ENCODE measurements around the gene COL1A2. TPM values are rescaled to one million over a fixed set of nuclear protein-coding genes. Genes with fewer than 3 reads are reported as not detected.

Gene COL1A2
- total RNA-seq, 1 donor from 2014 or later = 6.8 TPM

DNA sequence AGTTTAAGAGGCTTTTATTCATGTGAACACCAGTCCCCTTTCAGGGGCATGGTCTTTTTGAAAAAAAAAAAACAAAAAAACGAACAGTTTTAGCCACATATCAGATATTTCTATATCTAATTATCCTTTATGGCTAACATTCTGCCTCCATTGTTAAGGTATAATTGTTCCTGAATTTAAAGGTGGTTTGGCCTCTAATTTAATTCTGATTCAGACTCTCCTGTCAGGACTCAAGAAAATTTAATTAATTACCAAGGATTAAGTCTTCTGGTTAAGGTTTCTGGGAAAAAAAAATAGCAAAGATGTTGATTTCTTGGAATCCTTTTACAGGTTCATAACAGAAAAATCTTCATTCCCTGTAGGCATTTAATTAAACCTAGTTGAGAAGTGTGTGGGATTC, 27.4 kb downstream of the COL1A2 start:
- TF ChIP-seq, protein P1, sequence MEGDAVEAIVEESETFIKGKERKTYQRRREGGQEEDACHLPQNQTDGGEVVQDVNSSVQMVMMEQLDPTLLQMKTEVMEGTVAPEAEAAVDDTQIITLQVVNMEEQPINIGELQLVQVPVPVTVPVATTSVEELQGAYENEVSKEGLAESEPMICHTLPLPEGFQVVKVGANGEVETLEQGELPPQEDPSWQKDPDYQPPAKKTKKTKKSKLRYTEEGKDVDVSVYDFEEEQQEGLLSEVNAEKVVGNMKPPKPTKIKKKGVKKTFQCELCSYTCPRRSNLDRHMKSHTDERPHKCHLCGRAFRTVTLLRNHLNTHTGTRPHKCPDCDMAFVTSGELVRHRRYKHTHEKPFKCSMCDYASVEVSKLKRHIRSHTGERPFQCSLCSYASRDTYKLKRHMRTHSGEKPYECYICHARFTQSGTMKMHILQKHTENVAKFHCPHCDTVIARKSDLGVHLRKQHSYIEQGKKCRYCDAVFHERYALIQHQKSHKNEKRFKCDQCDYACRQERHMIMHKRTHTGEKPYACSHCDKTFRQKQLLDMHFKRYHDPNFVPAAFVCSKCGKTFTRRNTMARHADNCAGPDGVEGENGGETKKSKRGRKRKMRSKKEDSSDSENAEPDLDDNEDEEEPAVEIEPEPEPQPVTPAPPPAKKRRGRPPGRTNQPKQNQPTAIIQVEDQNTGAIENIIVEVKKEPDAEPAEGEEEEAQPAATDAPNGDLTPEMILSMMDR (IDR thresholded peaks at IDR 0.05; ENCODE audit: partially characterized antibody, unreplicated experiment) = no peak
- DNase-seq = no peak
- Mint-ChIP-seq H3K36me3 (ENCODE audit: unreplicated experiment) (no peaks in the 10 kb centered on the region), H3K4me3 (ENCODE audit: unreplicated experiment) (no peak overlapping the region), H3K27me3 (ENCODE audit: unreplicated experiment) (peaks cover 8% of the 10 kb centered on the region), H3K27ac (ENCODE audit: unreplicated experiment) (no peak overlapping the region), H3K4me1 (ENCODE audit: low read depth, unreplicated experiment) (peaks cover 22% of the 10 kb centered on the region), H3K9me3 (ENCODE audit: unreplicated experiment) (peaks cover 2% of the 10 kb centered on the region)

DNA sequence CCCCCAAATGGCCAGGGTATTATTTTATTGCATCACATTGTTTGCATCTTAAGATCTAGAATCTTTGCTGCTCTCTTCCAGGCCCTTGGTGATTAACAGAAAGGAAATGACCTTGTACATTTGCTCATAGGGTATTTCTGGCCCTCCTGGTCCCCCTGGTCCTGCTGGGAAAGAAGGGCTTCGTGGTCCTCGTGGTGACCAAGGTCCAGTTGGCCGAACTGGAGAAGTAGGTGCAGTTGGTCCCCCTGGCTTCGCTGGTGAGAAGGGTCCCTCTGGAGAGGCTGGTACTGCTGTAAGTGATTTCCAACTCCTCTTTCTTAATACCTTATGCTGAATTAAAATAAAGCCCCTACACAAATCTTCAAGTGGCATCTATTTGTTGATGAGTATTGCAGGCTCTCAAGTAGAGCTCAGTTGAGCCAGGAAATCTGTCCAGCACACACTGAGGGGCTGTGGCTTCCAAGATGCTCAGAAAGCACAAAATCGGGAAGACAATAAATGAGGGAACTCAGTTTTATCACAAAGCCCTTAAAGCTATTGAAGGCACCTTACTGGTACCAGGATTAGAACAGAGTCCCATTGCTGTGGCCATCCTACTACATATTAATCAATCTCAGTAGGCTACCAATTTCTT, 28.2 kb downstream of the COL1A2 start:
- Mint-ChIP-seq H3K36me3 (ENCODE audit: unreplicated experiment) (no peaks in the 10 kb centered on the region), H3K27ac (ENCODE audit: unreplicated experiment) (no peak overlapping the region), H3K4me3 (ENCODE audit: unreplicated experiment) (no peak overlapping the region), H3K4me1 (ENCODE audit: low read depth, unreplicated experiment) (peaks cover 15% of the 10 kb centered on the region), H3K27me3 (ENCODE audit: unreplicated experiment) (peaks cover 5% of the 10 kb centered on the region), H3K9me3 (ENCODE audit: unreplicated experiment) (peaks cover 2% of the 10 kb centered on the region)
- TF ChIP-seq, protein P1 (IDR thresholded peaks at IDR 0.05; ENCODE audit: partially characterized antibody, unreplicated experiment) = no peak
- DNase-seq = no peak

DNA sequence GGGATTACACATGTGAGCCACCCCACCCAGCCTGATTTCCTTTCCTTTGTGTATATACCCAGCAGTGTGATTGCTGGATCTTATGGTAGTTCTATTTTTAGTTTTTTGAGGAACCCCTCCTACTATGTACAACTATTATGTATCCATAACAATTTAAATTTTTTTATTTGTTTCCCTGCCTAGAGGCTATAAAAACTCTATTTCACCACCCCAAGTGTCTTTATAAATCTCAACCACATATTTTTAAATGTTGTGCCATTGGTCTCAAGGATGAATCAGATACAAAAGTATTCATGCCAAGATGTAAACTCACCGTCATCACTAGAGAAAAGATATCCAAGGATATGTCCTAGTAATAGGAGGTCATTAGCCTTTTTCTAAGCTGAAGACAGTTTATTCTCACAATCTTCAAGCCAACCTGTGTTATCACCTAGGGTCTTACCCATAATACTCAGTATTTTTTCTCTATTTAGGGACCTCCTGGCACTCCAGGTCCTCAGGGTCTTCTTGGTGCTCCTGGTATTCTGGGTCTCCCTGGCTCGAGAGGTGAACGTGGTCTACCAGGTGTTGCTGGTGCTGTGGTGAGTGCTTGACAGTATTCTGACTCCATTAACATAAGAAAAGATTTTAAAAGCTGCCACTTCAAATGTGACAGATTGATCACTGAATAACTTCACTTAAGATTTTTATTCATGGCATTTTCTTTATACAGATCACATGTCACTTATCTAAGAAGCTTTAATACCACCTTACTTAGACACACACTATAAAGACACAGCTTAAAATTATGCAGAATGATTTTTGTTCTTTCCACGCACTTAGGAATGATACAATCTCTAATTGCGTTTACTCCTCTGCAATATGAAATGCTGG, 29.4 kb downstream of the COL1A2 start:
- Mint-ChIP-seq H3K27me3 (ENCODE audit: unreplicated experiment) (peaks cover 5% of the 10 kb centered on the region), H3K4me3 (ENCODE audit: unreplicated experiment) (no peak overlapping the region), H3K27ac (ENCODE audit: unreplicated experiment) (no peak overlapping the region), H3K9me3 (ENCODE audit: unreplicated experiment) (no peaks in the 10 kb centered on the region), H3K4me1 (ENCODE audit: low read depth, unreplicated experiment) (peaks cover 7% of the 10 kb centered on the region), H3K36me3 (ENCODE audit: unreplicated experiment) (no peaks in the 10 kb centered on the region)
- TF ChIP-seq, protein P1 (IDR thresholded peaks at IDR 0.05; ENCODE audit: partially characterized antibody, unreplicated experiment) = no peak
- DNase-seq = no peak

DNA sequence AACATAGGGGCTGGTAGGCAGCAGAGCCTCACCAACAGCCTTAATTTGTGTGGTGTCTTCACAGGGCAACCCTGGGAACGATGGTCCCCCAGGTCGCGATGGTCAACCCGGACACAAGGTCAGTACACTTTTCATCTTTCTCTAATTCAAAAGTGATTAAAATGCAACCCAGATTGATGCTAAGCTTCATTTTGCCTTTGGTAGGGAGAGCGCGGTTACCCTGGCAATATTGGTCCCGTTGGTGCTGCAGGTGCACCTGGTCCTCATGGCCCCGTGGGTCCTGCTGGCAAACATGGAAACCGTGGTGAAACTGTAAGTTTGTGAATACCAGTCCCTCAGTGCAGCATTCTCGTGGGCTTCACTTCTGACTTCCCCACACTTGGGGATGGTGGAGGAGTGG, 30.9 kb downstream of the COL1A2 start:
- H3K27me3 Mint-ChIP-seq (ENCODE audit: unreplicated experiment) = no peaks in the 10 kb centered on the region
- peaks cover 2% of the 10 kb centered on the region for H3K4me1 Mint-ChIP-seq (ENCODE audit: low read depth, unreplicated experiment)
- TF ChIP-seq, protein P1 (IDR thresholded peaks at IDR 0.05; ENCODE audit: partially characterized antibody, unreplicated experiment) = no peak
- no peak overlapping the region for H3K27ac Mint-ChIP-seq (ENCODE audit: unreplicated experiment)
- no peaks in the 10 kb centered on the region for H3K9me3 Mint-ChIP-seq (ENCODE audit: unreplicated experiment)
- no peaks in the 10 kb centered on the region for H3K36me3 Mint-ChIP-seq (ENCODE audit: unreplicated experiment)
- no peak for DNase-seq
- no peak overlapping the region for H3K4me3 Mint-ChIP-seq (ENCODE audit: unreplicated experiment)

Data from glutamatergic neuron (in vitro differentiated cells).